Measurements from ENCODE around the gene FAM217B.
"Not testable (repeated sequence)": the region's sequence is repeated elsewhere in the genome, so short reads cannot be mapped to it uniquely, and the experiment has no call there.

The FAM217B gene

GRCh38 chr20:59939052-59939878, 924 bp upstream of the FAM217B start:
- no peak for DNase-seq

- DNase-seq = no peak
Measured at GRCh38 chr20:59939879-59940128, 385 bp upstream of the FAM217B start.

GRCh38 chr20:59940956-59941294, 736 bp downstream of the FAM217B start:
- DNase-seq = no peak

DNA sequence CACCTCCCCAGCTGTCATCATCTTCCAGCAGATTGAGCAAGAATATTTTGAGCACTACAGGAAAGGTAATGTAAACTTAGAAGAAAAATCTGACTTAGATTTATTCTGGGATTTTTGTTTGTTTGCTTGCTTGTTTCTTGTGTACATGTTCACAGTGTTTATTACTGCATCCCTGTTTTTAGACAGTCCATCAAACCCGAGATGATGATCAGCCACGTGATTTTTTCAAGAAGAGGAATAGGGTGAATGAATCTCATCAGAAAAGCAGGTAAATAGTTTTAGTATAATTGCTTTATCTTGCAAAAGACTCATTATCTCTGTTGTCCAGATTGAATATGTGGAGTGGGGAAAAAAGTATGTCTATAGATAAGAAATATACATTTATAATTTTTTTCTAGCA, 2.1 kb downstream of the FAM217B start:
- DNase-seq = no peak

- no peak for DNase-seq
Measured at GRCh38 chr20:59944726-59945125, 4.5 kb downstream of the FAM217B start.

GRCh38 chr20:59945175-59945574, 5.0 kb downstream of the FAM217B start:
- no peak for DNase-seq

GRCh38 chr20:59945731-59946130, 5.5 kb downstream of the FAM217B start:
- DNase-seq = no peak

DNA sequence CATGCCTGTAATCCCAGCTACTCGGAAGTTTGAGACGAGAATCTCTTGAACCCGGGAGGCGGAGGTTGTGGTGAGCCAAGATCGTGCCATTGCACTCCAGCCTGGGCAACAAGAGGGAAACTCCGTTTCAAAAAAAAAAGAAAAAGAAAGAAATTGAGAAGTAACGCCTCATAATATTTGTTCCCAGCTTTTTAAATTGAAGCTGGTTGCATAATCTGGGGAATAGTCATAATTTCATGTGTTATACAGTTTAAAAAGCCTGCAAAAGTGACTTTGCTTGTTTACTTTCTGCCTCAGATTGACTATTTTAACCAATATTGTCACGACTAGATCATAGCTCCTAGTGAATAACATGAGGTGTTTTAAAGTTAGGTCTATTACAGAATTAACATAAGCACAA, 7.2 kb downstream of the FAM217B start:
- no peak for DNase-seq

- DNase-seq = no peak
Measured at GRCh38 chr20:59948212-59948611, 8.0 kb downstream of the FAM217B start.

DNA sequence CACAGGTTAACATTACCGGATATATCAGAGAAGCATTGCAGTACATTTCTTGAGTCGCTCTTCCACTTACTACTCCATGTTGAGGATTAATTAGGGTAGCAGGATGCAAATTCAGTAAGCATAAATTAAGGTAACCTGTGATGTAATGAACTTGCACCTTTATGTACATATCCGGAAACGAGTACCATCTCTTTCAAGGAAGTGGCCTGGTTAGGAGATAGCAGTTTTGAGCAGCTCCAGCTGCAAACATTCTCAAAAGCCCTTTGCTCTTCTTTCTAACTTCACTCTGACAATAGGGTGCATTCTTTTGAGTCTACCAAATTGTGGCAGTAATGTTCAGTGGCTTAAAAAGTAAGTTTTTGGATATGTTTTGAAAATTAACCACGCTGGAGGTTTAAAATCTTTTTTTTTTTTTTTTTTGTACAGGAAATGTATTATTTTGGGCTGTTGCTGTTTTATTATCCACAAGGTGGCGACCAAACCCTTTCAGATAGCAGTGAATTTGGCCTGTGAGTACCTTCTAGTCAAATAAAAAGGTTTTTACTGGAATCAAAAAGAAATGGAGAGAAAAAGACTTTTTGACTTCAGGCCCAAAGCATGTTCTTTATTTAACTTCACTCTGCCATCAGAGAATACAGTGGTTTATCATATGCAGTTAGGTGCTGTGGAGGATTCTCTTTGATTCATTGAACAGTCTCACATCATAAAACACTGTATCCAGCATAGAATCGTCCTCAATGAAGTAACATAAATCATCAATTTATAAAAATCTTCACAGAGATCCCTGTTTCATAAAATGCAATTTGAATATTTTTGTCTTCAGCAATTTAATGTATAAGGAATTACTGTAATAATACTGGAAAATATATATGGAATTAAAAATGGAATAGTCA, 8.9 kb downstream of the FAM217B start:
- DNase-seq = peak; percentile 71

- DNase-seq = no peak
Measured at GRCh38 chr20:59949911-59950310, 9.7 kb downstream of the FAM217B start.

DNA sequence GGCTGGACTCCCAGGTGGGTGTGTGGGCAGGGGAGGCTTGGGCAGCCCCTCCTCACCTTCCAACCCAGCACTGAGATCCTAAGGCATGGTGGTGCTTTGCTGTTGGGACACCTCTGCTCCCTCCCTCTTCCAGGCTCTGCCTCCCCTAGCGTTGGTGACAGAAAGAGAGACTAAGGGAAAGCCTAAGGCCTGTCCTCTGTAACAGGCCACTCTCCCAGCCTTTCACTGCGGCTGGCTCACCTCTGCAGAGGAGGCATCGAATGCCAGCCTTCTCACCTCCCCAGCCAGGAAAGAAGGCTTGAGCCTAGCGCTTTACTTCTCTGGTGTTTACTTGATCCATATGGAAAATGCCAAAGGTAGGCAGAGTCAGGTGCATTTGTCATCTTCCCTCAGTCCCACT, 14.5 kb downstream of the FAM217B start:
- no peak for DNase-seq

GRCh38 chr20:59955131-59955796, 15.1 kb downstream of the FAM217B start:
- DNase-seq = no peak

DNA sequence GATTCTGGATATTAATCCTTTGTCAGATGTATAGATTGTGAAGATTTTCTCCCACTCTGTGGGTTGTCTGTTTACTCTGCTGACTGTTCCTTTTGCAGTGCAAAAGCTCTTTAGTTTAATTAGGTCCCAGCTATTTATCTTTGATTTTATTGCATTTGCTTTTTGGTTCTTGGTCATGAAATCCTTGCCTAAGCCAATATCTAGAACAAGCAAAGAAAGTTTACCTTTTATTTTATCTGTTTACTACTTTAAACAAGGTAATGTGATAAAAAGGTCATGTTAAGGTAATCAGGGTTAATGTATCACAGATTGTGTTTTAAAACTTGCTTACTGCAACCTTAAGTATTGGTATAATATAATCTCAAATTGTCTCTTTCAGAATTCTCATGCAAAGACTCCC, 17.4 kb downstream of the FAM217B start:
- not testable (repeated sequence) for DNase-seq

- no peak for DNase-seq
Measured at GRCh38 chr20:59958123-59958522, 17.9 kb downstream of the FAM217B start, which contains the start of gene CDH26. Gene CDH26, plus strand, starts transcription at chr20:59958423. Its CDS starts 304 bp downstream, at chr20:59958727.

DNA sequence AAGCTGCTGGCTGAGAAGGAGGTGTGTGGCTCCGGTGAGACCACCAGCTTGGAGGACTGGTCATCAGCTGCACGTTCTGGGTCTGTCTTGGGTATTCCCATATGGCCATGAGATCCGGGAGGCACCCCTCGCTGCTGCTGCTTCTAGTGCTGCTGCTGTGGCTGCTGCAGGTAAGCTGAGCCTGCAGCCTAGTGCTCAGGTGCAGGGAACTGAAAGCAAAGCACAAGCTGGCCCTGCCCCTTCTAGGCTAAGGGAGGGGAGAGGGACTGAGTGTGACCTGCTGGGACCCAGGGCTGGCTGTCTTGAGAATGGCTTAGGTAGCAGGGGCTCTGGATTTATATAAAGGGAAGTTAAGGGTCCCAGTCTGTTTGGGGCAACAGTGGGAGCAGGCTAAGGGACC, 18.4 kb downstream of the FAM217B start:
- no peak for DNase-seq

DNA sequence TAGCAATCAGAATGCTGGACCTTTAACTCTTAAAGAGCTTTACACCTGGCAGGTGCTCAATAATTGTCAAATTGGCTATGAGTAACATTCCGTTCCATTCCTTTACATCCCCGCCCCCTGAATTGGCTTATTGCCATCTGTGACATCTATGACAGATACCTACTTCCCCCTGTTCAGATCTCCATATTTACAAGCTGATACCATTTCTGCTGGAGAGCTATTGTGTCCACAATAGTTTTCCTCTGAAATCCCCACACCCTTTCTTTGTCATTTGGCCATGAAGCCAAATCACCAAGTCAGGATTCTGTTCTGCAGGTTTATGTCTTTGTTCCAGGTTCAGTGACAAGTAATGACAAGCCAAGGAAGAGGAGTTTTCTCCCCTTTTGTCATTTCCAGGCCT, 21.2 kb downstream of the FAM217B start:
- DNase-seq = no peak

GRCh38 chr20:59962155-59962554, 22.0 kb downstream of the FAM217B start:
- no peak for DNase-seq

GRCh38 chr20:59966428-59966827, 26.2 kb downstream of the FAM217B start:
- DNase-seq = no peak

DNA sequence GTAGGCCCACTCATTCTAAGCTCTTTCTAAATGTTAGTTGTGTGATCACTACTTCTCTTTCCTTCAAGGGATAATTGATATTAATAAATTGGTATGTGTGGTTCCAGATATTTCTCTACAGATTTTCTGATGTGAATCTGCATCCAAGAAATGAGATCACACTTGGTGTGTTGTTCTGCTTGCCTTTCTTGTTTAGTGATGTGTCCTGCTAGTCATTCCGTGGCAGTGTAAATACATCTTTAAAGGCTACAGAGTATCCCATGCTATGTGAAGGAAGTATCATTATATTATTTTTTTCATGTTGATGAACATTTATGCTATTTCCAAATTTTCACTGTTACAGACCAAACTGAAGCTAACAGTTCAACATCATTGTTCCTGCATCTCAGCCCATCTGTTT, 31.2 kb downstream of the FAM217B start:
- no peak for DNase-seq

GRCh38 chr20:59972037-59972801, 32.0 kb downstream of the FAM217B start:
- no peak for DNase-seq

GRCh38 chr20:59976156-59976782, 36.1 kb downstream of the FAM217B start:
- DNase-seq = no peak

DNA sequence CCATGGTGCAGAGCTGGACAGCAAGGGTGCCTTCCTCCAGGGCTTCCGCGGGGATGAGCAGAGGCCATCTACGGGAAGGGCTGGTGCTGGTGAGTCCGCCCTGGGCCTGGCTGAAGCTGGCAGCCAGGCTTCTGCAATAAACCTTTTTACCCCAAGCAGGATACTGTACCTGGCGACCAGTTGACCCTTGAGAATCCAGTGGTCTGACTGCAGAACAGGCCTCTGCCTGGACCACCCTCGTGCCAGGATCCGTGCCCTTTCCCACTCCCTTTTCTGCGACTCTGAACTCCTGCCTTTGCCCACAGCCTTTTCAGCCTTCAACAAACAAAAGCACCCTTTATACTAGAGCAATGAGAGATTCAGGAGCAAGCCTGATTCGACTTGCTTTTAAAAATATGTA, 36.9 kb downstream of the FAM217B start:
- no peak for DNase-seq

Measured in CD4-positive, alpha-beta T cell treated with Interleukin-12 subunit alpha and Interleukin-12 subunit beta, for 1 hour (primary cell).